Activated CD8-positive, alpha-beta memory T cell treated with anti-CD3 and anti-CD28 coated beads, Interleukin-2, amount 50 U/mL, for 24 hours (primary cell): ENCODE measurements around the gene CMTM2.
"Not testable (repeated sequence)": the region's sequence is repeated elsewhere in the genome, so short reads cannot be mapped to it uniquely, and the experiment has no call there.

ENCODE experiments used
- DNase-seq: peaks from one replicate; pipeline ENCODE4 v3.0.0-alpha.2; 2020; ENCODE audit errors: extremely low read depth

CMTM2 gene

GRCh38 chr16:66630561-66631260 lies 51.4 kb downstream of the CMTM2 start:
- not testable (repeated sequence) for DNase-seq

DNA sequence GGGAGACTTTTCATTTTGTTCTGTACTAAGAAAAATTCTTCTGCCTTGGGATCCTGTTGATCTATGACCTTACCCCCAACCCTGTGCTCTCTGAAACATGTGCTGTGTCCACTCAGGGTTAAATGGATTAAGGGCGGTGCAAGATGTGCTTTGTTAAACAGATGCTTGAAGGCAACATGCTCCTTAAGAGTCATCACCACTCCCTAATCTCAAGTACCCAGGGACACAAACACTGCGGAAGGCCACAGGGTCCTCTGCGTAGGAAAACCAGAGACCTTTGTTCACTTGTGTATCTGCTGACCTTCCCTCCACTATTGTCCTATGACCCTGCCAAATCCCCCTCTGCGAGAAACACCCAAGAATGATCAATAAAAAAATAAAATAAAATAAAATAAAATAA lies 52.3 kb downstream of the CMTM2 start:
- DNase-seq = not testable (repeated sequence)

DNA sequence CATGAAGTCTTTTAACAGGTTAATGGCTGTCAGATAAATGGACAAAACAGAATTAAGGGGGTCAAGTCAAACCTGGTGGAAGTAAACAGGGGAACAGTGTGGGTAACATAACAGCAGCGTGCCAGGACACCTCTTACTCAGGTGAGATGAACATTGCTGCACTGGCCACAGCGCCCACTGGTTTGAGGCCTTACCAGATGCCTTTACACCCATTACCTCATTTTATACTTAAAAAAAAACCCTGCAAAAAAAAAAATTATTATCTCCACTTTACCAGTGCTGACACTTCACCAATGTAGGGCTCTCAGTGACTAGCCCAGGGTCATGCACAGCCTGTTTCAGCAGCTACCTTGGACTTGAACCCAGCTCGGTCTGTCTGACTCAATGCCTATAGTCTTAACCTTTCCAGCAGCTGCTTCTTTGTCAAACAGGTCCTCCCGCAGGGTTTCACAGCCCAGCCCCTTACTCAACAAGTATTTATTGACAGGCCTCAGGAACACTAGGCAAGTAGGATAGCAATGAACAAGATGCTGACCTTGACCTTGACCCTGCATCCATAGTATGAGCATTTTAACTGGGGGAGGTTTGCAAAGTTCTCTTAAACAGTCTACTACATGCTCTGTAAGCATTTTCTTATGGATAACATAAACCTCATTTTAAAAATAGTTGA lies 55.4 kb downstream of the CMTM2 start:
- no peak for DNase-seq

DNA sequence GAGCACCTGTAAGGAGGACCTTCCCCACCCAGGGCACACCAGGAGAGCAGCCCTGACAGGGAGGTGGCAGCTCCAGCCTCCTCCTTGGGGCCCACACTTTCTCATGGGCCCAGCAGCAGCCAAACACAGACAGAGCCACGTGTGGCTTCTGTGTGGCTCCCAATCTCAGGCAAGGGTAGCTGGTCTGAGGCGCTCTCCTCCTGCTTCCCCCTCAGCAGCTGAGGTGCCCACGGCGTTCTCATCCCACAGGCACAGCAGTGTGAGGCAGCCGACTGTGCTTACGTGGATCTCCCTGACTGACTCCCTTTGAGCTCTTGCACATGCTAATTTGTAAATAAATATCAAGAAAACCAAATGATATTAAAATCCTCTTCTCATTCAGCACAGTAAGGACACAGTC lies 56.1 kb downstream of the CMTM2 start:
- no peak for DNase-seq

GRCh38 chr16:66636199-66636598 lies 56.9 kb downstream of the CMTM2 start:
- no peak for DNase-seq

GRCh38 chr16:66637806-66638205 lies 58.5 kb downstream of the CMTM2 start:
- no peak for DNase-seq
